ENCODE measurements around the gene RTN4RL2.
A peak's percentile ranks its signal among the peaks of the same experiment; 100 is the strongest.

GRCh38 chr11:57458410-57459163 is 1.7 kb upstream of the RTN4RL2 start:
- TF ChIP-seq CTCF (IDR thresholded peaks at IDR 0.05; ENCODE audit: insufficient read depth, low read length, poor library complexity, severe bottlenecking) (peak; percentile 99), EZH2phosphoT487 (conservative IDR thresholded peaks at IDR 0.05; ENCODE audit: low read length) (no peak)

Measured in SU-DHL-6 (cell line).